Transverse colon (tissue), 4 donors: ENCODE results near the gene IL17C. TPM values are rescaled to one million over a fixed set of nuclear protein-coding genes. Genes with fewer than 3 reads are reported as not detected.

ENCODE experiments used
- DNase-seq: peaks from one replicate; pipeline ENCODE4 v3.0.0-alpha.2; 2019
- H3K27ac ChIP-seq, 4 donors: fragments of 200-600 bp; sonication (generic); 2 replicates each; pipeline ENCODE4 v1.5.1; 2016 to 2018; ENCODE audit warnings: inconsistent platforms in 4 of 4
- H3K27me3 ChIP-seq: fragments of 200-600 bp; sonication (generic); 2 replicates; pipeline ENCODE4 v1.5.1; 2017; ENCODE audit warnings: inconsistent platforms
- H3K36me3 ChIP-seq, 4 donors: fragments of 200-600 bp; sonication (generic); 2 replicates each; pipeline ENCODE4 v1.5.1; 2017 to 2019; ENCODE audit warnings: inconsistent platforms in 4 of 4
- H3K4me1 ChIP-seq, 4 donors: fragments of 200-600 bp; sonication (generic); 2 replicates each; pipeline ENCODE4 v1.5.1; 2017 to 2020; ENCODE audit warnings: inconsistent platforms in 4 of 4
- H3K4me3 ChIP-seq, 4 donors: fragments of 200-600 bp; sonication (generic); 1 replicate in 1 of 4; 2 replicates in 3 of 4; pipeline versions ENCODE4 v1.5.1 to v1.6.1; 2017 to 2019; ENCODE audit warnings: inconsistent platforms in 4 of 4
- H3K9me3 ChIP-seq, 2 donors: fragments of 200-600 bp; sonication (generic); 2 replicates each; pipeline ENCODE4 v1.5.1; 2017 to 2019; ENCODE audit warnings: inconsistent platforms in 2 of 2
- CTCF ChIP-seq, 5 experiments: fragments of 200-600 bp in 3 of 5; fragments of 450-650 bp in 2 of 5; sonication (generic) in 3 of 5; IDR thresholded peaks; 1 replicate in 2 of 5; 2 replicates in 3 of 5; pipeline ENCODE4 v1.5.1; 2016 to 2017; ENCODE audit warnings: antibody characterized with exemption in 5 of 5, inconsistent platforms in 3 of 5, mild to moderate bottlenecking in 2 of 5, moderate library complexity in 1 of 5
- EP300 ChIP-seq: sonication (generic); formaldehyde crosslinking; IDR thresholded peaks from one replicate; pipeline ENCODE4 v1.6.1; 2017; ENCODE audit warnings: antibody characterized with exemption, low read depth
- POLR2A ChIP-seq: fragments of 450-650 bp; IDR thresholded peaks from one replicate; pipeline ENCODE4 v1.6.1; 2016; ENCODE audit warnings: antibody characterized with exemption, mild to moderate bottlenecking, moderate library complexity
- POLR2AphosphoS5 ChIP-seq, 3 donors: sonication (generic); formaldehyde crosslinking; IDR thresholded peaks; one replicate each; pipeline ENCODE4 v1.6.1; 2016; ENCODE audit warnings: antibody characterized with exemption in 3 of 3
- WGBS, 2 donors: methylation state at CpG; one replicate each; pipeline ENCODE4 v1.1.5; 2018; ENCODE audit warnings: low coverage in 1 of 2; 5-methylcytosine and 5-hydroxymethylcytosine counted together
- in situ Hi-C, 4 donors: fragments of 200-750 bp; cut with MboI; loops; one replicate each; pipeline versions ENCODE4 v1.15.0 to v1.15.1; 2017; ENCODE audit warnings: low sequenced_read_pairs in 3 of 4, low pct_ligation_motif_present in 1 of 4, low pct_unique_long_range_greater_than_20kb in 1 of 4
- intact Hi-C: fragments of 100-400 bp; cut with DNase I; formaldehyde crosslinking; loops from one replicate; pipeline ENCODE4 v1.15.1; 2023; ENCODE audit warnings: low total_unique reads
- total RNA-seq, 4 donors: library from RNA; depleted of rRNA; stranded (reverse); fragments of >200 nt; gene quantifications; one replicate each; pipeline ENCODE4 v1.1.0, GENCODE V29; 2016

Gene IL17C
- total RNA-seq, 4 donors from 2014 or later, result not detected

- H3K4me3 ChIP-seq, result no peak overlapping the region
- no peak overlapping the region for H3K27ac ChIP-seq
- H3K9me3 ChIP-seq, result no peaks in the 10 kb centered on the region
- WGBS, 2 donors, result 59 to 67% methylated on average over 1 to 16 of the region's 17 CpGs
- peaks cover 49% of the 10 kb centered on the region for H3K27me3 ChIP-seq
- in situ Hi-C loops, result no loop called here
- peaks cover 8 to 30% (median 24%) of the 10 kb centered on the region in 4 donors for H3K4me1 ChIP-seq
- no peak for DNase-seq
- H3K36me3 ChIP-seq, result no peaks in the 10 kb centered on the region
- TF ChIP-seq EP300, result no peak
- no peak for TF ChIP-seq POLR2AphosphoS5 (IDR thresholded peaks at IDR 0.05)
- TF ChIP-seq CTCF (IDR thresholded peaks at IDR 0.05), result no peak
- no peak for TF ChIP-seq POLR2A
- intact Hi-C loops, result no loop called here
These were observed 2.3 kb downstream of the IL17C start for GRCh38 chr16:88640498-88641247.

GRCh38 chr16:88642881-88643643 lies 4.7 kb downstream of the IL17C start:
- Histone ChIP-seq H3K9me3 (no peaks in the 10 kb centered on the region), H3K36me3 (no peaks in the 10 kb centered on the region), H3K27me3 (peaks cover 32% of the 10 kb centered on the region), H3K4me3 (no peak overlapping the region), H3K4me1 (peaks cover 8 to 39% (median 25%) of the 10 kb centered on the region in 4 donors), H3K27ac (no peak overlapping the region)
- TF ChIP-seq EP300 (no peak), CTCF (IDR thresholded peaks at IDR 0.05) (no peak), POLR2AphosphoS5 (IDR thresholded peaks at IDR 0.05) (no peak), POLR2A (no peak)
- intact Hi-C loops, result no loop called here
- 87% methylated on average over 26 of the region's 58 CpGs; no CpG with 5 or more reads in 1 of the 2 donors for WGBS, 2 donors
- in situ Hi-C loops, result no loop called here
- no peak for DNase-seq

- intact Hi-C loops (no loop called here), in situ Hi-C loops (no loop called here)
- 92% methylated on average over 7 of the region's 9 CpGs; no CpG with 5 or more reads in 1 of the 2 donors for WGBS, 2 donors
- H3K4me1 ChIP-seq, result peaks cover 5 to 33% (median 19%) of the 10 kb centered on the region in 4 donors
- peaks cover 27% of the 10 kb centered on the region for H3K27me3 ChIP-seq
- TF ChIP-seq CTCF (IDR thresholded peaks at IDR 0.05), result no peak
- TF ChIP-seq POLR2A, result no peak
- no peak for TF ChIP-seq POLR2AphosphoS5 (IDR thresholded peaks at IDR 0.05)
- no peak for TF ChIP-seq EP300
- H3K4me3 ChIP-seq, result no peak overlapping the region
- no peaks in the 10 kb centered on the region for H3K36me3 ChIP-seq
- H3K9me3 ChIP-seq, result no peaks in the 10 kb centered on the region
- no peak overlapping the region for H3K27ac ChIP-seq
- no peak for DNase-seq
These were observed 5.2 kb downstream of the IL17C start for GRCh38 chr16:88643644-88643932.

GRCh38 chr16:88645455-88645854 lies 7.1 kb downstream of the IL17C start:
- WGBS, 2 donors, result 70% methylated on average over 15 of the region's 16 CpGs; no CpG with 5 or more reads in 1 of the 2 donors
- no peak overlapping the region for H3K4me3 ChIP-seq
- peaks cover 8% of the 10 kb centered on the region for H3K27me3 ChIP-seq
- in situ Hi-C loops (no loop called here), intact Hi-C loops (no loop called here)
- peaks cover 6 to 34% (median 17%) of the 10 kb centered on the region in 4 donors for H3K4me1 ChIP-seq
- no peak for TF ChIP-seq POLR2AphosphoS5 (IDR thresholded peaks at IDR 0.05)
- no peak for TF ChIP-seq EP300
- TF ChIP-seq POLR2A, result no peak
- no peak for TF ChIP-seq CTCF (IDR thresholded peaks at IDR 0.05)
- H3K27ac ChIP-seq, result peak overlapping the region in 1 of 4 donors; percentile 65
- H3K36me3 ChIP-seq, result no peaks in the 10 kb centered on the region
- H3K9me3 ChIP-seq, result no peaks in the 10 kb centered on the region
- no peak for DNase-seq
